SU-DHL-6 (cell line): Measurements from ENCODE around the gene SCLY.

Source experiments
- EZH2phosphoT487 ChIP-seq: fragments of 200-600 bp; sonication (generic), shearing (Covaris generic); conservative IDR thresholded peaks from 2 replicates; pipeline ENCODE4 v1.6.1; 2018; ENCODE audit warnings: mild to moderate bottlenecking, antibody characterized with exemption, low read length, moderate library complexity, mixed read lengths
- TF ChIP-seq, protein P1 (sequence below): fragments of 200-600 bp; sonication (generic); IDR thresholded peaks from one replicate; pipeline ENCODE4 v1.5.1; 2017; ENCODE audit warnings: antibody characterized with exemption, mild to moderate bottlenecking, low read length, moderate library complexity; ENCODE audit not compliant: insufficient read depth, poor library complexity, severe bottlenecking

DNA sequence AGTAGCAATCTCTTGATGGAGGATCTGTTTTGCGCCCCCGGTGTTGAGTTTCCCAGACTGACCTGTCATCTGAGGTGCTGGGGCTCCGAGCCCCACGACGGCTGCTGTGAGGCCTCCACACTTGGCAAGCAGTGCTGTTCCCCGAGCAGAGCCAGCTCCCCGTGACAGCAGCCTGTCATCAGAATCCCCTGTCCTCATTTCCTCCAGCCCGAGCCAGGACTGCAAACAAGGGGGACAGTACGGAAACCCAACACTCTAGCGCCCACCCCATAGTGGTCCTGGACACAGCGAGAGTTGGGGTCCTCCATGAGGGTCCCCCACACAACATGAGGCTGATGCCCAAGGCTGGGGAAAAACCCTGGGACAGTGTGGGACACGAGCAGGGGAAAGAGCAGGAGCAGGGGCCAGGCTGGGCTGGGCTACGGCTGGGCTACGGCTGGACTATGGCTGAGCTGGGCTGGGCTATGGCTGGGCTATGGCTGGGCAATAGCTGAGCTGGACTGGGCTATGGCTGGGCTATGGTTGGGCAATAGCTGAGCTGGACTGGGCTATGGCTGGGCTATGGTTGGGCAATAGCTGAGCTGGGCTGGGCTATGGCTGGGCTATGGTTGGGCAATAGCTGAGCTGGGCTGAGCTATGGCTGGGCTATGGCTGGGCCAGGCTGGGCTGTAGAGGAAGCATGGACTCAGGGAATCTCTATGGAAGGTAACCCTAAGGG, 76.2 kb downstream of the SCLY start:
- TF ChIP-seq, protein P1, sequence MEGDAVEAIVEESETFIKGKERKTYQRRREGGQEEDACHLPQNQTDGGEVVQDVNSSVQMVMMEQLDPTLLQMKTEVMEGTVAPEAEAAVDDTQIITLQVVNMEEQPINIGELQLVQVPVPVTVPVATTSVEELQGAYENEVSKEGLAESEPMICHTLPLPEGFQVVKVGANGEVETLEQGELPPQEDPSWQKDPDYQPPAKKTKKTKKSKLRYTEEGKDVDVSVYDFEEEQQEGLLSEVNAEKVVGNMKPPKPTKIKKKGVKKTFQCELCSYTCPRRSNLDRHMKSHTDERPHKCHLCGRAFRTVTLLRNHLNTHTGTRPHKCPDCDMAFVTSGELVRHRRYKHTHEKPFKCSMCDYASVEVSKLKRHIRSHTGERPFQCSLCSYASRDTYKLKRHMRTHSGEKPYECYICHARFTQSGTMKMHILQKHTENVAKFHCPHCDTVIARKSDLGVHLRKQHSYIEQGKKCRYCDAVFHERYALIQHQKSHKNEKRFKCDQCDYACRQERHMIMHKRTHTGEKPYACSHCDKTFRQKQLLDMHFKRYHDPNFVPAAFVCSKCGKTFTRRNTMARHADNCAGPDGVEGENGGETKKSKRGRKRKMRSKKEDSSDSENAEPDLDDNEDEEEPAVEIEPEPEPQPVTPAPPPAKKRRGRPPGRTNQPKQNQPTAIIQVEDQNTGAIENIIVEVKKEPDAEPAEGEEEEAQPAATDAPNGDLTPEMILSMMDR: no peak
- no peak for TF ChIP-seq EZH2phosphoT487
